SU-DHL-6 (cell line): ENCODE measurements around the gene CCDC85C.

Experiments
- CTCF ChIP-seq: fragments of 200-600 bp; sonication (generic); IDR thresholded peaks from one replicate; pipeline ENCODE4 v1.5.1; 2017; ENCODE audit warnings: antibody characterized with exemption, mild to moderate bottlenecking, low read length, moderate library complexity; ENCODE audit not compliant: insufficient read depth, poor library complexity, severe bottlenecking
- EZH2phosphoT487 ChIP-seq: fragments of 200-600 bp; sonication (generic), shearing (Covaris generic); conservative IDR thresholded peaks from 2 replicates; pipeline ENCODE4 v1.6.1; 2018; ENCODE audit warnings: mild to moderate bottlenecking, antibody characterized with exemption, low read length, moderate library complexity, mixed read lengths

DNA sequence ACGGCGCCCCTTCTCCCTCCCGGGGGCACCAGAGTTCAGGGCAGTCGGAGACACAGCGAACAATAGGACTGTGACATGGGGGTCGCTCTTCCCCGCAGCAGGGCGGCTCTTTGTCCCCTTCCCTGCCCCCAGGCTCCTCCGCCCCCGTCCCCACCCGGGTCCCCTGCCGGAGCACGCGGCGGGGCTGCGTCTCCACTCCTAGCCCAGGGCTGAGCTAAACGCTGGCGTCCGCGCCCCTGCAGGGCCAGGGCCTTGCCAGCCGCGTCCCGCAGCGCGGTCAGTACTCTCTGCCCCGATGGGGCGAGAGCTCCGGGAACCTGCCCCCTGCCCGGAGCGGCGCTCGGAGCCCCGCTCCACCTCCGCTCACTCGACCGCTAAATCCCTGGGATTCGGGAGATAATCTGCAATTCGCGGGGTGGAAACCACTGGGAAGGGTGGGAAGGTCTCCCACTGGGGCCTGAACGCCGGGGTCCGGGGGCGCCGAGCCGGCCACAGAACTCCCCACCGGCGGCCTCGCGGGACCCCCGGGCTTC is 825 bp upstream of the CCDC85C start:
- TF ChIP-seq EZH2phosphoT487, result no peak
- no peak for TF ChIP-seq CTCF
